Activated CD8-positive, alpha-beta memory T cell treated with anti-CD3 and anti-CD28 coated beads for 36 hours (primary cell): ENCODE measurements around the gene SLC39A11. TPM values are rescaled to one million over a fixed set of nuclear protein-coding genes. Genes with fewer than 3 reads are reported as not detected.
"Not testable (repeated sequence)": the region's sequence is repeated elsewhere in the genome, so short reads cannot be mapped to it uniquely, and the experiment has no call there.

Experiments
- CTCF ChIA-PET: fragments of 350-600 bp; sonication (Branson Sonifier 250); formaldehyde crosslinking; loops from one replicate; lab custom pipeline; 2021; ENCODE audit warnings: antibody characterized with exemption; lab: Charles Lee
- POLR2A ChIA-PET: fragments of 350-600 bp; sonication (Branson Sonifier 250); formaldehyde crosslinking; loops from one replicate; lab custom pipeline; 2021; ENCODE audit warnings: antibody characterized with exemption; lab: Charles Lee
- total RNA-seq, 2 experiments: library from RNA; stranded (reverse); gene quantifications; one replicate each; pipeline ENCODE4 v1.2.3, GENCODE V29; 2021

The SLC39A11 gene
- total RNA-seq, 2 experiments from 2014 or later, result 16.1 to 17.2 TPM

DNA sequence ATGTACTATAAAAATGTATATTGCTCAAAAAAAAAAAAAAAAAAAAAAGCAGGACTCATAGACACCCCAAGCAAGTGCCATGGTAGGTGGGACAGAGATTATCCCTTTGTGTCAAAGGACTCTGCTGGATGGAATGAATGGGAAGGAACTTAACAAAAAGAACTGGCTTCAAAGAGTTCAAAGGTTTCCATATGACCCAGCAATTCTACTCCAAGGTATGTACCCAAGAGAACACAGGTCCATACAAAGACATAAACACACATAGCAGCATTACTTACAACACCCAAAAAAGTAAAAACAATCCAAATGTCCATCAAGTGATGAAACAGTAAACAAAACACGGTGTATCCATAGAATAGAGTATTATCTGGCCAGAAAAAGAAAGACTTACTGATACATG lies 255.2 kb downstream of the SLC39A11 start:
- POLR2A ChIA-PET, result no interaction called here
- CTCF ChIA-PET, result no interaction called here

DNA sequence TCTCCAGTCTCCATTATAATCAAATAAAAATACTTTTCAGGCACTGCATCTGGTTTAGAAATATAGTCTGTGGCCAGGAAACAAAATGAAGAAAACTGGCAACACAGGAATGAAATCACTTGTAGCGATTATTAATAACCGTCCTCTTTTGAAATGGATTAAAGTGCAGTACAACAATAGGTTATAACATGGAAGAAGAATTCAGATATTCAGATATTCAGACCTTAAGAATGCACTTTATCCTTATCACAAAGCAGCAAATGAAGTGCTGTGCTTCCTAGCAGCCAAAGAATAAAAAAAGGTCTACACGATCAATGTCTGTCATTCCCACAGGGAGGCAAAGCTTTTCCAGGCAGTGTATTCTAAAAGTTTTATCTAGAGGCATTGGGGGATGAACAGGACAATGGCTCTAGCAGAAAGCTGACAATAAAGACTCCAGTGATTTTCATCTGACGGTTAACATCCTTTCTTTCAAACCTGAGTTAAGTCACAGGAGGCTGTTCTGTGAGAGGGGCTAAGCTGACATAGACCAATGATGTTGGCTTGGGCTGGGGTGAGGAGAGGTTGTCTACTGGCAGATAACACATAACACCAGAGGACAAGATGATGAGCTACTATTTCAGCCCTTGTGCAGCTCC lies 259.2 kb downstream of the SLC39A11 start:
- ChIA-PET POLR2A (interaction anchor here (0.6 kb wide), 1 partner anchor 35 kb away, joined by 6 read pairs; no protein-coding TSS in a partner anchor), CTCF (interaction anchor here (0.5 kb wide), 1 partner anchor 35 kb away, joined by 3 read pairs; no protein-coding TSS in a partner anchor)

DNA sequence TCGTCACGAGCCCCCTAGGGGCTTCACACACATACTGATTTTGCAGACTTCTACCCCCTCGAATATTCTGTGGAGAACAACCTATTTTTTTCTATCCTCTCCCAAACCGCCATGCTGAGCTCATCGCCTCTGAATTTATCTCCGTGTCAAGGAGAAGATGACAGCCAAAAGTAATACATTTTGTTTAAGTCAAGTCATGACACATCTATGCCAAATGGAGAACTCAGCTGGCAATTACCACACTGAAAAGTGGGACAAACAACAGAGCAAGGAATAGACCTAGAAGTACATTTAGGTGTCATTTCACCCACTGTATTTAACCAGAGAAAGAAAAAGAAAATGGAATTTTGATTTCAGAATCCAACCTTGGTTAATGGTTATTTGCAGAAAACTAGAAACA lies 260.2 kb downstream of the SLC39A11 start:
- ChIA-PET POLR2A (no interaction called here), CTCF (no interaction called here)

DNA sequence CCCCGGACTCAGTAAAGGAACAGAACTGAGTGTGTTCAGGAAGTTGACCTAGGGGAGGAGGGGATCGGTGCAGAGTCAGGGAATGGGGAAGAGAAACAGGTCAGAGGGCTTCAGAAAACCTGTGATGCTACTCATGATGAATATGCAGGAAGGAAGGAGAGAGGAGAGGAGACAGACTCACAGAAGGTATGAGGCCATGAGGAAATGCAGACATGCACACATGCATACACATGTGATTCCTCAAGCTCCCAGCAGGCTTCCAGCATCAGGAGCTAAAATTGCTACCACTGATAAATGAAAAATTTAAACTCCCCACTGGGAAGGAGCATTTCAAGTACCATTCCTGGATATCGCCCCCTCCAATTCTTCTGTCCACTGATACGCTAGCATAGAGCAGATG lies 262.6 kb downstream of the SLC39A11 start:
- ChIA-PET POLR2A (no interaction called here), CTCF (no interaction called here)

DNA sequence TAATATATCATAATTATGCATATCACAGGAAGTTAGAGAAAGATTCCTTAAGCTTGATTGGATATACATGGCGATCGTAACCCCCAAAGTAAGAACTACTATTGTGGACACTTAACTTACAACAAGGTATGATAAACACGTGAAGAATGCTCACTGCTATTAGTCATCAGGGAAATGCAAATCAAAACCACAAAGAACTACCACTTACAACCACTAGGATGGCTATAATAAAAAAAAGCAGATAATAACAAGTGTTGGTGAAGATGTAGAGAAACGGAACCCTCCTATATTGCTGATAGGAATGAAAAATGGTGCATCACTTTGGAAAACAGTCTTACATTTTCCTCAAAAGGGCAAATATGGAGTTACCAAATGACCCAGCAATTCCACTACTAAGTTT lies 265.9 kb downstream of the SLC39A11 start:
- POLR2A ChIA-PET, result no interaction called here
- CTCF ChIA-PET, result no interaction called here

DNA sequence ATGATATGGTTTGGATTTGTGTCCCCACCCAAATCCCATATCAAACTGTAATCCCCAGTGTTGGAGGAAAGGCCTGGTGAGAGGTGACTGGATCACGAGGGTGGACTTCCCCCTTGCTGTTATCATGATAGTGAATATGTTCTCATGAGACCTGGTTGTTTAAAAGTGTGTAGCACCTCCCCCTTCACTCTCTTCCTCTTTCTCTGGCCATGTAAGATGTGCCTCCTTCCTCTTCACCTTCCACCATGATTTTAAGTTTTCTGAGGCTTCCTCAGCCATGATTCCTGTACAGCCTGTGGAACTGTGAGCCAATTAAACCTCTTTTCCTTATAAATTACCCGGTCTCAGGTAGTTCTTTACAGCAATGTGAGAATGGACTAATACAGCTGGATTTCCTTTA lies 266.4 kb downstream of the SLC39A11 start:
- CTCF ChIA-PET, POLR2A ChIA-PET: not testable (repeated sequence)

DNA sequence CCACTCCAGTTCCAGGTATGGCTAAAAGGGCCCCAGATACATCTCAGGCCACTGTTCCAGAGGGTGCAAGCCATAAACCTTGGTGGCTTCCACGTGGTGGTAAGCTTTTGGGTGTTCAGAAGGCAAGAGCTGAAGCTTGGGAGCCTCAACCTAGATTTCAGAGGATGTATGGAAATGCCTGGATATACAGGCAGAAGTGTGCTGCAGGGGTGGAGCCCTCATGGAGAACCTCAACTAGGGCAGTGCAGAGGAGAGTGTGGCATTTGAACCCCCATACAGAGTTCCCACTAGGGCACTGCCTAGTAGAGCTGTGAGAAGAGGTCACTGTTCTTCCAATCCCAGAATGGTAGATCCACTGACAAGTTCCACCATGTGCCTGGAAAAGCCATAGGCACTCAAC lies 267.3 kb downstream of the SLC39A11 start:
- POLR2A ChIA-PET, result no interaction called here
- CTCF ChIA-PET, result no interaction called here

DNA sequence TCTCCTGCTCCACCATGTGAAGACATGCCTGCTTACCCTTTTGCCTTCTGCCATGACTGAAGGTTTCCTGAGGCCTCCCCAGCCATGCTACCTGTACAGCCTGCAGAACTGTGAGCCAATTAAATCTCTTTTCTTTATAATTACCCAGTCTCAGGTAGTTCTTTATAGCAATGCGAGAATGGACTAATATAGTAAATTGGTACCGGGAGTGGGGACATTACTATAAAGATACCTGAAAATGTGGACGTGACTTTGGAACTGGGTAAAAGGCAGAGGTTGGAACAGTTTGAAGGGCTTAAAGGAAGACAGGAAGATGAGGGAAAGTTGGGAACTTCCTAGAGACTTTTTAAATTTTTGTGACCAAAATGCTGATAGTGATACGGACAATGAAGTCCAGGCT lies 268.2 kb downstream of the SLC39A11 start:
- CTCF ChIA-PET, POLR2A ChIA-PET: not testable (repeated sequence)

DNA sequence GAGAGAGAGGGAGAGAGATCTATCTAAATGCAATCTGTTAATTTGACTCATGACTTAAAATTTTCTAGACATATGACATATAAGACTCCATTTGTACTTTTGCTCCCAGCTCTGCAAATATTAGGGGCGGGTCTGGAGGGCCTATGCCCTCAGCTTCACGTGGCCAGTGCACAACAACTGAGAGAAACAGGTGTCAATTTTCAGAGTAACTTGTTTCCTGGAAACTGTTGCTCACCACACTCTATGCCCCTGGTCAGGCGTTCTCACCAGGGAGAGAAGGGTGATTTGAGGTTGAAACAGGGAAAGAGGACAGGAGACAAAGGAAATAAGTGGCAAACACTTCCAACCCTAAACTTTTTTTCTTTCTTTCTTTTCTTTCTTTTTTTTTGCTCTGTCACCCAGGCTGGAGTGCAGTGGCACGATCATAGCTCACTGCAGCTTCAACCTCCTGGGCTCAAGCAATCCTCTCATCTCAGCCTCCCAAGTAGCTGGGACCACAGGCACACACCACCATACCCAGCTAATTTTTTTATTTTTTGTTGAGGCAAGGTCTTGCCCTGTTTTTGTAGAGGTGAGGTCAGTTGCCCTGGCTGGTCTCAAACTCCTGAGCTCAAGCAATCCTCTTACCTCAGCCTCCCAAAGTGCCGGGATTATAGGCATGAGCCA lies 270.0 kb downstream of the SLC39A11 start:
- CTCF ChIA-PET, result interaction anchor here (0.9 kb wide), 1 partner anchor 95 kb away, joined by 3 read pairs; no protein-coding TSS in a partner anchor
- POLR2A ChIA-PET, result no interaction called here

DNA sequence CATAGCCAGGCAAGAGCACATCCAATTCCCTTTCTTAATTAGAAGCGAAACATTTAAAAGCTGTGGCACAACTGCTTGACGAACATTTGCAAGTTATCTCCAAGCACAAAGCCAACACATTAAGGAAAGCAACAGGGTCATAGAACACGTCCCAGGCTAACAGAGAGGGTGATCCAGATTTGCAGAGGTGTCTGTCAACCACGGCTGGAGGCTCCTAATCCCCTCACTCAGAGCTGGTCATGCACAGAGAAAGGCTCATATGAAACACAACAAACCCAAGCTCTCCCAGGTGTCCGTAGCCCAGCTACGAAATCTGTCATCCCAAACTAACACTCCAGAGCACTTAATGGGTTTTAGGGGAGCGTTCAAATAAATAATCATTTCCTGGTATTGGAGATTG lies 276.1 kb downstream of the SLC39A11 start:
- ChIA-PET POLR2A (no interaction called here), CTCF (no interaction called here)

DNA sequence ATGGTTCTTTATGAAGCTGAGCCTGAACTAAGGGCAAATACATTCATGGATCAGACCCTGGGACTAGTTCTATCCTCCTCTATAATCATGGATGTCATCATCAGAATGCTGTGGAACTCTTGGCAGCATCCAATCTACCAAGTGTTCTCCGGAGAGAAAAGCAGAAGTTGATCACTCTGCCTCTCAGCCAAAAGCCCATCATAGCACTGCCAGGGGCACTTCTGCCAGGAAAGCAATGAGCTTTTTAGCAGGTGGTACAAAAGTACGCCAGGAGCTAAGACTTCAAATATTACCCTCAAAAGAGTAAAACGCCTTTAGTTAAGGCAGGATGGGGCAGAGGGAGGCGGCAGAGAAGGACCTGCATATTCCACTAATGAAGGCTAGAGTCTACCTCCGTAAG lies 279.0 kb downstream of the SLC39A11 start:
- POLR2A ChIA-PET, result no interaction called here

DNA sequence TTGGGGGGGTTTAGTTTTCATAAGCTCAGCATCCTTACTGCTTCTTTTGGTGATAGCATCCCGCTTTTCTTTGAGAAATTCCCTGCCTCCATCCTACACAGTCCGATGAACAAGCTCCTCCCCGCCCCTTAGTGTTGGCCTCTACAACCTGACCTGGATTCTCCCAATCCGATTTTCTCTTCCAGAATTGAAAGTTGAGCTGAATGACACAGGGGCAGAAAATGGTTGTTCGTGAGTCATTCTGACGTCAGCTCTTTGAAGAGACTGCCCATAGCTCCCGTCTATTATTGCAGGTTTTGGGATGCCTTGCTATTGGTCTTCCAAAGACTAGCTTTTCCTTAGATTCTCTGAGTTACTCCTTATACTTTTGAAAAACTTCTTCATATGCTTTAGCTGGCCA lies 279.7 kb downstream of the SLC39A11 start:
- CTCF ChIA-PET, result interaction anchor here (0.6 kb wide), 1 partner anchor 357 kb away, joined by 3 read pairs; no protein-coding TSS in a partner anchor

More for the DNA sequence above, 279.0 kb downstream of the SLC39A11 start:
- CTCF ChIA-PET, result interaction anchor here (0.6 kb wide), 1 partner anchor 357 kb away, joined by 3 read pairs; no protein-coding TSS in a partner anchor

DNA sequence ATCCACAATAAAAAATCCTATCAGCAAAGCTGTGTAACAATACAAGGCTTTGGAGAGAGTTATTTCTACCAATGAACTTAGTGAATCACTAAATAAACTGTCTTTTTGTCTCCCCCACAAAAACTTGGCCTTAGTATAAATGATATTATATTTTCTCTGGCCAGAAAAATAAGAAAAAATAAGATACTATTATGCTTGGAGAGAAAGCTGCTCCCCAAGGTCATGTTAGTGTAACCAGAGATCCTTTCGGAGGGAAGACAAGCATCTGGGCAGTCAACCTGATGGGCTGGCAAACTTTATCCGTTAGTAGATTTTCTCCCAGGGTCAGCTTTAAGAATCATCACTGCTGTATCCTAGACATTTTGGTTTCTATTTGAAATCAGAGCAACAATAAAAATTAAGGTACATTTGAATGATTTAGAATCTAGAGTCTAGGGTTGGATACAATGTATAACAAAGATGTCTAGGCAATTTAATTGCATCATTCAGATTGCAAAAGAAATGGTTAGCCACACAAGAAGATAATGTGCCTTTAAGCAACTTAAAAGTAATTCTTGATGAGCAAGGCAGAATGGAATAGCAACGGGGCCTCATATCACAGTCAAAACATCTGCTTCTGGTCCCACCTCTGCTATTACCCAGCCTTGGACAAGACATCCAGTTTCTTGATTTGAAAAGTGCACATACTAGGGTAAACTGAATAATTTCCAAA lies 280.4 kb downstream of the SLC39A11 start:
- CTCF ChIA-PET, result no interaction called here

More for the DNA sequence above, 279.7 kb downstream of the SLC39A11 start:
- POLR2A ChIA-PET, result no interaction called here

DNA sequence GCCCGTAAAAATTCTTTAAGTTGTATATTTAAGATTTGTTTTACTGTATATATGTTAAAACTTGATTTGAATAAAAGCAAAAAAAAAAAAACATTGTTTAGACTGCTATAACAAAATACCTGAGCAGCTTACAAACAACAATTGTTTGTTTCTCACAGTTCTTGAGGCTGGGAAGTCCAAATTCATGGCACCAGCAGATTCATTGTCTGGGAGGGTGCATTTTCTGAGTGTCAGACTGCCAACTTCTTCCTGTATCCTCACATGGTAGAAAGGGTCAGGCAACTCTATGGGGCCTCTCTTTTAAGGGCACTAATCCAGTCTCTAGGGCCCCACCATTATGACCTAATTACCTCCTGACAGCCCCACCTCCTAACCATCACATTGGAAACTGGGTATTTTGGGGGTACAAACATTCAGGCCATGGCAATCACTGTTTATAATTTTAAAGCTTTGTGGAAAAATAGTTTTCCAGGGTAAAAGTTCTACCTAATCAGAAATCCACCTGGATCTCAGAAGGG lies 281.4 kb downstream of the SLC39A11 start:
- ChIA-PET POLR2A (no interaction called here), CTCF (no interaction called here)

More for the DNA sequence above, 280.4 kb downstream of the SLC39A11 start:
- POLR2A ChIA-PET, result no interaction called here

DNA sequence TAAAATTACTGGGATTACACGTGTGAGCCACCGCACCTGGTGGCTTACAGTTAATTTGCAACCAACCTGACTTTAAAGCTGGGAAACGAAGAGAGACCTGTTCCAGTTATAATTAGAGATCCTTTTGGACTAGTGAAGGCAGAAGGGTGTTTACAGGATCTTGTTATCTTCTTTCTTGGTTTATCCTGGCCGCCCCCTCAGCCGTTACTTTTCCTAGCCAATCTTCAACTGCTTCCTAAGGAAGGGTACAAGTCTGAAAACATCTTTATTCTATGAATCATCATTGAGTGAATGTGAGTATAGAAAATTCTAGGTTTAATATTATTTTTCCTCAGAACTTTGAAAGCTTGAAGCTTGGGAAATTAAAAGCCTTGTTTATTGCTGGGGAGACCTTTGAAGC lies 286.5 kb downstream of the SLC39A11 start:
- POLR2A ChIA-PET, result no interaction called here

DNA sequence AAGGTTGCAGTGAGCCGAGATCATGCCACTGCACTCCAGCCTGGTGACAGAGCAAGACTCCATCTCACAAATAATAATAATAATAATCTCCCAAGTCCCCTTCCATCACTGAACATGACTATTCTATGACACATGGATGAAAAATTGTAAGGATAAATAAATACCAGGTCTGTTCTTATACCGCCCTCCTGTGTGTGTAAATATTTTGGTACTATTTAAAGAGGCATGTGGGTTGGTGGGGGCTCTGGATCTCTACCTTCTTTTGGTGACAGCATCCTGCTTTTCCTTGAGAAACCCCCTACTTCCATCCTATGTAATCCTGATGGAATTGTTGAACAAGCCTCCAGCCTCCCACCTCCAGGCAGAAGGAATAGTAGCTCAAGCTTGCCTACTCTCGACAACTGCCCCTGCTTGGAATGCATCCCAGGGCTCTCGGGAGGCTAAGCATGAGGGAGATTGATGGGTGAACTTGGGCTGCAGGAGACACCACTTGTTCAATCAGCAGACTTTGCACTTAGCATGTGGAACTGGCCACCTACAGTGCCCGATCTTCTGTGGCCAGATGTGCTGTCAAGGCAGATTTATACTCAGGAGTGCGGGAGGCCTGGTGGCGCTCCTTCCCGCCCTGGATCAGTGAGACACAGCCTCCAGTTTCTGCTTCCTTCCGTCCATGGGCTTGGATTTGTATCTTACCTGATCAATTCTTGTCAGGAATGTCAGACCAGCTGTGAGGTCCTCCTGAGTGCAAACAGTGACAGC lies 287.4 kb downstream of the SLC39A11 start:
- ChIA-PET POLR2A (no interaction called here), CTCF (no interaction called here)

More for the DNA sequence above, 286.5 kb downstream of the SLC39A11 start:
- CTCF ChIA-PET, result no interaction called here

DNA sequence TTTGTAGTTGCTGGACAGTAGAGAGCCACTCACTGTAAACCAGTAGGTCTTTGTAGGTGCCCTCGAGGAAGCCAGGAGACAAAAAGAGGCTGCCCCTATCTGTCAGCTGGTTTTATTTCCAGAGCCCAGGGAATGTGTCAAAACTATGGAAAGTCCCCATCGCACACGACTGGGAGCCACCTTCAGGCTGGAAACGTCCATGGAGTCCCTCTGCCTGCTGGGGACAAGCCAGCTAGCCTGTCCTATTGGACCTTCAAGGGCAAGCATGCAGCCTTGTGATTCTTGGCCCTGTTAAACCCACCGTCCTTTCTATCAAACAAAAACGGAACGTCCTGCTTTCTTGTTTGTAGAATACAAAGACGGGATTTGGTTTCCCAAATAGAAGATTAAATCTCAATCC lies 289.8 kb downstream of the SLC39A11 start:
- ChIA-PET CTCF (no interaction called here), POLR2A (no interaction called here)

DNA sequence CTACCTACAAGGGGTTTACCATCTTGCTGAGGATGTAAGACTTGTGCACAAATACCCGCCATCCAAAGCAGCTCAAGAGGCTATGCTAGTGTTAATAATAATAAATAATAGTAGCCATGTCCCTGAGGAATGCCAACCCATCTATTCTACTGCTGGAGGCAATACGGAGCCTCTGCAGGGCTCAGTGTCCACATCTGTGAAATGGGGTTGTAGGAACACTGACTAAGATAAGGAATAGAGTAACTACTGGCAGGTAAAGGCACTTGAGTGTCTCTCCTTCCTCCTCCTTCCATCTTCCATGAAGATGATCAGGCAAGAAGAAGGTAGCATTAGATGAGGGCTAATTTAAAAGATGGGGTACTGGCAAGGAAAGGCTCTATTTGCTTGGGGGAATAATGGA lies 295.3 kb downstream of the SLC39A11 start:
- CTCF ChIA-PET, result no interaction called here
- POLR2A ChIA-PET, result no interaction called here

DNA sequence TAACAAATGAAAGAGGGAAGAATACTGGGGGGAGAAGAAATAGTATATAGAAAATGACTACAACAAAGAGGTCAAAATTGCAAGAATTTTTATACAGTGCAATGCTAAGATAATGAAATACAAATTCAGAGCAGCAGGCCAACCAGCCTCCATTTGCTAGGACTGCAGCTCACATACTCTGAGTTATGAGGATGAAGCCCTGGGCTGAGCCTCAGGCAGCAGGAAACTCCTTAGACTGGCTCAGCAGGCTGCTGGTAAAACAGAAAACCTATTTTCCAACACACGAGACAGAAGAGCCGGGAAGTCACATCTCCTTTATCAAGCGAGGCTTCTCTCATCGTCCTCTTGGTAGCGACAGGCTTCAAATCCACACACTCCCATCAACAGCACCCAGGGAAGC lies 296.5 kb downstream of the SLC39A11 start:
- CTCF ChIA-PET, result no interaction called here
- POLR2A ChIA-PET, result no interaction called here
